ENCODE data around the gene TRIM73.
"Not testable (repeated sequence)": the region's sequence is repeated elsewhere in the genome, so short reads cannot be mapped to it uniquely, and the experiment has no call there.

Gene TRIM73

DNA sequence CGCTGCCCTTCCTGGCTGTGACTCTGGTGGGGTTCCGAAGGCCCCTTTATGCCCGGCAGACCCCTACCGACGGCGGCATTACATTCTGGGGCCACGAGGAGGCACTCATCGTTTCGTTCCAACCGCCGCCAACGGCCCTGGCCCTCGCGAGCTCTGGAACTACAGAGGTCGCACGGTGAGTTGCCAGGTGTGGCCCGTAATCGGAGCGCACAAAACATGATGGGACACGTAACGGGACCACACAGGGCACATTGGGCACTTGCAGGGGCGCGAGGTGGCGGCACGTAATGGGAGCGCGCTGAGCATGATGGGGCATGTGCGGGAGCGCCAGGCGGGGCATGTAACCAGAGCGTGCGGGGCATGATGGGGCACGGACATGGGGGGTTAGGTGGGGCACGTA is at the start of gene TRIM73:
Gene TRIM73 (plus strand): TSS at position 301 of the 400 bp plus-strand sequence. CDS start 3,305 bp downstream, outside the sequence.
- DNase-seq = not testable (repeated sequence)

- peak; percentile 15 for DNase-seq
Measured at GRCh38 chr7:75358671-75359541, 36.5 kb upstream of the TRIM73 start.

GRCh38 chr7:75359542-75359848 is 35.9 kb upstream of the TRIM73 start:
- DNase-seq = not testable (repeated sequence)

GRCh38 chr7:75364079-75364478 is 31.4 kb upstream of the TRIM73 start:
- not testable (repeated sequence) for DNase-seq

GRCh38 chr7:75366643-75367042 is 28.8 kb upstream of the TRIM73 start:
- DNase-seq = not testable (repeated sequence)

DNA sequence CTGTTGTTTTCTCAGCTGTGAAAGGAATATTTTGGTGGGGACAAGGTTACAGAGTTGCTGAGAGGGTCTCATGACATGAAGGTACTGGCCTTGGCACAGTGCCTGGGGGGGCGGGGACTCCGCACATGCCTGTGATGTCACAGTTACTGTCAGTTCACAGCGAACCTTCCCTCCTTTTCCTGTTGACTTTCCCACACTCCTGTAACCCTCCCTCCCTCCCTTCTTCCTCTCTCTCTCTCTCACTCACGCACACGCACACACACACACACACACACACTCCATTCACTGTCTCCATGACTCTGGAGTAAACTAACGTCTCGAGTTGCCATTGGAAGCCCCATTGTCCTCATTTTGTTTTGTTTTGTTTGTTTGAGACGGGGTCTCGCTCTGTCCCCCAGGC is 28.1 kb upstream of the TRIM73 start:
- DNase-seq = not testable (repeated sequence)

- not testable (repeated sequence) for DNase-seq
Measured at GRCh38 chr7:75374144-75374518, 21.3 kb upstream of the TRIM73 start.

DNA sequence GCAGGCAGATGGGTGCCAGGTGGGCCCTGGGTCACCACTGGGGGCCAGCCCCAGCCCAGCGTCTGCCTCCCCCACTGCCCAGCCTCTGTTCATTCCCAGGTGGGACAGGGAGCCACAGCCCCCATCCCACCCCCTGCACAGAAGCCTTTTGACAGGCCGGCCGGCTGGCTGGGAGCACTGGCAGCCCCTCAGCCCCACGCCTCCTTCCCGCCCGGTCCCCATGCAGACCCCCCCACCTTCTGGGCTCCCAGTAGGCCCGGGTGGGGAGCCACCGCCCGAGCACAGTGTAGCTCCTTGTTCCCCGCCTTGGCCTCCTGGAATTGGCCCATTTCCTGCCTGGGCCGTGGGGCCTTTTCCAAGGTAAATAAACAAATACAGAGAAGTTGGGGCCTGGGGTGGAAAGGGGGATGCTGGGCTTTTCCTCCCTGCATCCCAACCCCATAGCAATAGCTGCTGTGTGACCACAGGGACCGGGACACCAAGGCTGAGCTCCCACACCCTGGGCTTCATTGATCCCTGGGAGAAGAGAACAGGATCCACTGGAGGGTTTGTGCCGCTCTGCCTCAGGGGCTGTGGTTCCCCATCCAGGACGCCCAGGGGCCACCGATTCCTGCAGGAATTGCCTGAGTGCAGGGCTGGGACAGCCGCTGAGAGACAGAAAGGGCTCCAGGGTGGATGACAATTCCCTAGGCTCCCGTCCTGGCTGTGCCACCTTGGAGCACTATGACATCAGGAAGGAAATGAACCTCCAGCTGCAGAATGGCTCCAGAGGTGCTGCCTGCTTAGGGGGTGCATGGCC is 20.7 kb upstream of the TRIM73 start:
- not testable (repeated sequence) for DNase-seq

- not testable (repeated sequence) for DNase-seq
Measured at GRCh38 chr7:75393194-75393593, 2.2 kb upstream of the TRIM73 start.

DNA sequence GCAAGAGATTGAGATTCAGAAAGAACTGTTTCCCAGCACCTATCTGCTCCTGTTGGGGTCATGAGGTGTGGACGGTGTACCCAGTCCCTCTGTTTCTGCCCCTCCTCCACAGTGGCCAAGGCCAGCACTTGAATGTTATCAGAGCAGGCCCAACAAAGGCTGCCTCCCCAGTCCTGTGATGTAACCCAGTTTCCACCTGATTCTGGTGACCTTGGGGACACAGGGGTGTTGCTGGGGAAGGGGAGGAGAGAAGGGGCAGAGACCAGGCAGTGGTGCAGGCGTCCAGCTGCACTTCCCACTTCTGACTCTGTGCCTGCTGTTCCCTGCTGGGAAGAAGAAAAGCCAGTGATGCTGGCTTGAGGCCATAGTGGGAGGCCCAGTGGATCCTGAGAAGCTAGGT is 2.4 kb downstream of the TRIM73 start:
- DNase-seq = not testable (repeated sequence)

DNA sequence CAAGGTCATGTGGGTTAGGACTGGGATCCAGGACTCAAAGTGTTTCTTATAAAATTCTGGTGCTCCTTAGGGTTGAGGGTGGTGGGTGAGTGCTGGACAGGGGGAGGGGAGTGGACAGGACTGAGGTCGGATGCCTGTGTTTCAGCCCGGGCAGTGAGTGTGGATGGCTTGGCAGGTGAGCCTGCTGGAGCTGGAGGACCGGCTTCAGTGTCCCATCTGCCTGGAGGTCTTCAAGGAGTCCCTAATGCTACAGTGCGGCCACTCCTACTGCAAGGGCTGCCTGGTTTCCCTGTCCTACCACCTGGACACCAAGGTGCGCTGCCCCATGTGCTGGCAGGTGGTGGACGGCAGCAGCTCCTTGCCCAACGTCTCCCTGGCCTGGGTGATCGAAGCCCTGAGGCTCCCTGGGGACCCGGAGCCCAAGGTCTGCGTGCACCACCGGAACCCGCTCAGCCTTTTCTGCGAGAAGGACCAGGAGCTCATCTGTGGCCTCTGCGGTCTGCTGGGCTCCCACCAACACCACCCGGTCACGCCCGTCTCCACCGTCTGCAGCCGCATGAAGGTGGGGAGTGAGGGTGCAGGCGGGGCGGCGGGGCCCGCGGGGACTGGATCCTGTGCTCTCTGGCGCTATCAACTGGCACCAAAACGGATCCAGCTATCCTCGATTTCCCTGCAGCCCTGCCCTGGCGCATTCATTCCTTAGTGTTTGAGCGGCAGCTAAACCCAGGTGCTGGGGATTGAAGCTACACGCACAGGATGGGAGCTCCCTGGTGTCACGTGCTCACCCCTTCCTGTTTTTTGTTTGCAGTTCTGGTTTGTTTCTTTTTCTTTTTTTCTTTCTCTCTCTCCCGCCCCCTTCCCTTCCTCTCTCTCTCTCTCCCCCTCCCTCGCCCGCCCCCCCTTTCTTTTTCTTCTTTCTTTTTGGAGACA is 3.6 kb downstream of the TRIM73 start:
- DNase-seq = not testable (repeated sequence)

DNA sequence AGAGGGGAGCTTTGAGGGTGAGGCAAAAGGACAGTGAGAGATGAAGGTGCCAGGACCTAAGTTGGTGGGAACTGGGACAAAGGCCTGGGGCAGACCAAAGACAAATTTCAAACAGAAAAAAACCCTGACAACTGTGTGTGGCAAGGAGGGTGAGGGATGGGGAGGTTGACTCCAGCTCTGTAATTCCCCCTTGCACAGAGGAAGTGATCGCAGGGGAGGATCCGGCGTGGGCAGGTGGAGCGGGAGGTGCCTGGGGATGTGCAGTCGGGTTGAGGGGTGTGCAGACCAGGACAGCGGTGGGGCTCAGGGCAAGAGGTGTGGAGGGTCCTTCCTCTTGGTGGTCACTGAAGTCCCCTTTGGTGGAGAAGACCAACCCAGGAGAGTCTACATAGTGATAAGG is 5.1 kb downstream of the TRIM73 start:
- not testable (repeated sequence) for DNase-seq

DNA sequence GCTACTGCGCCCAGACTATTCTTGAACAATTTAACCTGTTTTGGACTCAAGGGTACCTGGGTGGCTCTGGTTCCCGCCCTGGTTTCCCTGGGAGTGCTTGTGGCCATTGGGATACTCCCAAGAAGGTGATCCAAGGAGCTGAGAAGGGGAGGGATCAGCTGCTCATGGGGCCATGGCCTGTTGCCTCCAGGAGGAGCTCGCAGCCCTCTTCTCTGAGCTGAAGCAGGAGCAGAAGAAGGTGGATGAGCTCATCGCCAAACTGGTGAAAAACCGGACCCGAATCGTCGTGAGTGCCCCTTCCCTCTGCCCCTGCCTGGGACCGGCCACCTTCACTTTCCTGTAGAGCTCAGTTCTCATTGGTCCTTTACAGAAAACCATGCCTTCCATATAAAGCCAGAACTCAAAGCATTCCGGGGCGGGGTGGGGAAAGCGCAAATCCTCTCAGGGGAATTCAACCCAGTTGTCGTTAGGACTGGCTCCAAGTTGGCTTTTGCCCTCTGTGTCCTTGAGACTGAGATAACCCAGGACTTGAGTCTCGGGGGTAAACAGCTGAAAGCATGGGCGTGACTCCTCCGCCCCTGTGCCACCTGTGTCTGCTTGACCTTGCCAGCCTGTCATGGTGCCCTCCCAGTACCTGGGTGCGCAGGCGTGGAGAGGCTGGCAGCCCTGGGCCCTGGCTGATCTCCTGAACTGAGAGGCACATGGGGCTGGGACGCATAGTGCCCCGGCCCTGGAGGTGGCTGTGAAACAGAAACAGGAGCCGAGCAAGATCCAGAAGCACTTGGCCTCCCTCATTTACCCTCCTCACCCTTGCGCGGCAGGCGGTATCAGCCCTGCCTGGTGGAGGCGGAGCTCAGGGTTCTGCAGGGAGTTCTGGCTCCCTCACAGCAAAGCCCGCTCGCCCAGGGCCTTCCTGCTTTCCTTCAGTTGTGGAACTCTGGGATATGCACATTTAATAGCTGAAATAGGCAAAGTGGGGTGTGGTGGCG is 8.3 kb downstream of the TRIM73 start:
- DNase-seq = not testable (repeated sequence)

DNA sequence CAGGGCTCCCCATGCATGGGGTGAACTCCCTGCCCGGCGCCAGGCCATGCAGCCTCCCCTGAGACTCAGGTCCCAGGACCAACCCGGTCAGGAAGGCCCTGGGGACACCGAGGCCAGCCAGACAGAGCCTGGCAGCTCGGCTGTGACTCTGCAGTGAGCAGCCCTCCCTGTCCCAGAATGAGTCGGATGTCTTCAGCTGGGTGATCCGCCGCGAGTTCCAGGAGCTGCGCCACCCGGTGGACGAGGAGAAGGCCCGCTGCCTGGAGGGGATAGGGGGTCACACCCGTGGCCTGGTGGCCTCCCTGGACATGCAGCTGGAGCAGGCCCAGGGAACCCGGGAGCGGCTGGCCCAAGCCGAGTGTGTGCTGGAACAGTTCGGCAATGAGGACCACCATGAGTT is 9.2 kb downstream of the TRIM73 start:
- not testable (repeated sequence) for DNase-seq

DNA sequence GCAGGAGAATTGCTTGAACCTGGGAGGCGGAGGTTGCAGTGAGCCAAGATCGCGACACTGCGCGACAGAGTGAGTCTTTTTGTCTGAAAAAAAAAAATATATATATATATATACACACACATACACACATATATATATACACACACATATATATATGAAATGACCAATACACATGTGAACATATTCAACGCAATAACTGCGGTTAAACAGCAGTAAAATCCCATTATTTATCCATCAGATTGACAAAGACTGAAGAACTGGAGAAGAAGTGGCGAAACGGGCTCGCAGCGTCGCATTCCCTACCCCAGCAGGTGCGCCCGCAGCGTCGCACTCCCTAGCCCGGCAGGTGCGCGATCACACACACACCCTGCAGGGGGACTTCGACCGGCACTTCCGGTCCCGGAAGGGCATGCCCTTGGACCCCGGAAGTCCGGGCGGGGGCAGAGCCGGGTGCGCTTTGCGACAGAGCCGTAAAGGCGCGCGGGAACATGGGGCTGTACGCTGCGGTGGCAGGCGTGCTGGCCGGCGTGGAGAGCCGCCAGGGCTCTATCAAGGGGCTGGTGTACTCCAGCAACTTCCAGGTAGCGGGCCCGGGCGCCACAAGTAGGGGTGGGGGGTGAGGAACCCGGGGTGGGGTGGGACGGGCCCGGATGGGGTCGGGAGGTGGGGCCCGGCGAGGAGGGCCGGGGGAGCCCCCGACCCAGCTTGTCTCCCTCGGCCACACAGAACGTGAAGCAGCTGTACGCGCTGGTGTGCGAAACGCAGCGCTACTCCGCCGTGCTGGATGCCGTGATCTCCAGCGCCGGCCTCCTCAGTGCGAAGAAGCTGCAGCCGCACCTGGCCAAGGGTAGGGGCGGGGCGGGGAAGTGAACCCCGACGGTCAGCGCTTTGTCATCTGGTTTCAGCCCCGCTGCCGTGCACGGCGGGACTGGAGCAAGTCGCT is 14.7 kb downstream of the TRIM73 start:
- not testable (repeated sequence) for DNase-seq

DNA sequence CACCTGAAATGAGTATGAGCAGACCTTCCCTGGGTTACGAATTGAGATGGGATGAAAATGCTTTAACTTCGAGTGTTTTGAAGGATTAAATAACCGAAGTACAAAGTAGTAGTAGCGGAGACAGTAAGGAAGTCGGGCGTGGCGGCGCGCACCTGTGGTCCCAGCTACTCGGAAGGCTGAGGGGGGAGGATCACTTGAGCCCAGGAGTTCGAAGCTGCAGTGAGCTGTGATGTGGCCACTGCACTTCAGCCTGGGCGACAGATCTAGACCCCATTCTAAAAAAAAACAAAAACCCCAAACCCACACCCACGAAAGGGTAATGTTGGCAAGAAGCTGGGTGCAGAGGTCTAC is 15.4 kb downstream of the TRIM73 start:
- DNase-seq = not testable (repeated sequence)

DNA sequence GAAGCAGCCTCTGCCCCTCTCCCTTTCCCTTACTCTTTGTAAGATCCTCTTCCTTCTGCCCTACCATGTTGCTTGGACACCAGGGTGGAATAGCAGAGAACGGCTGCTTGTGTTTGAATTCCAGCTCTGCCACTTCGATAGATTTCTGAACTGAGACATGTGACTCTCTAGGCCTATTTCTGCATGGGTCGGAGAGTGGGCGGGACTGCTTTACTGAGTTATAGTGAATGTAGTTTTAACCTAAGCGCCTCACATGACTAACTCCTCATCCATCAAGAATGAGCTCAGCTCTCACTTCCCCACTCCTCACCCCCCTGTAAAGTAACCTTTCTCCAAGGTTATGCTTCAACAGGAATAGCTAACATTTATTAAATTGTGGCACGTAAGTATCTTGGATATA is 18.8 kb downstream of the TRIM73 start:
- DNase-seq = not testable (repeated sequence)

DNA sequence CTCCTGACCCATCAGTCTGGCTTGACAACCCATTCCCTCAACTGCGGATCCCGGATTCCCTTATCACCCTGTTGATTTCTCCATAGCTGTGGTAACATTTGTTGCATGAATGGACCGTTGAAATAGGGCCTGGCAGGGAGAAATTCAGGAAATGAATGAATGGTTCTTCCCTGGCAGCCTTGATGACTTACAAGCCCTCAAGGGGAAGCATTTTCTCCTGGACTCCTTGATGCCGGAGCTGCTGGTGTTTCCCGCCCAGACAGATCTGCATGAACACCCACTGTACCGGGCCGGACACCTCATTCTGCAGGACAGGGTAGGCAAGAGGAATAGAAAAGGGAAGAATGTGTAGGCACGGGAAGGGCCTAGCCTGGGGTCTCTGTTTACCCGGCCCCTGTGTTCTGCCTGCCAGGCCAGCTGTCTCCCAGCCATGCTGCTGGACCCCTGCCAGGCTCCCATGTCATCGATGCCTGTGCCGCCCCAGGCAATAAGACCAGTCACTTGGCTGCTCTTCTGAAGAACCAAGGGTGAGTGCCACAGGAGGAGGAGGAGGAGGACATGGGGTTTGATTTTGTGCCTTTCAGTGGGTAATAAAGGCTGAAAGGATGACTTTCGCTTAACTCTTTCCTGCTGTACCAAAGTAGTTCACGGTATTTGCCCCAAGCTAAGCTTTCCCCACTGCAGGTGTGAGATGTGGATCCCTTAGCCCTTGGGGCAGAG is 19.4 kb downstream of the TRIM73 start:
- not testable (repeated sequence) for DNase-seq

DNA sequence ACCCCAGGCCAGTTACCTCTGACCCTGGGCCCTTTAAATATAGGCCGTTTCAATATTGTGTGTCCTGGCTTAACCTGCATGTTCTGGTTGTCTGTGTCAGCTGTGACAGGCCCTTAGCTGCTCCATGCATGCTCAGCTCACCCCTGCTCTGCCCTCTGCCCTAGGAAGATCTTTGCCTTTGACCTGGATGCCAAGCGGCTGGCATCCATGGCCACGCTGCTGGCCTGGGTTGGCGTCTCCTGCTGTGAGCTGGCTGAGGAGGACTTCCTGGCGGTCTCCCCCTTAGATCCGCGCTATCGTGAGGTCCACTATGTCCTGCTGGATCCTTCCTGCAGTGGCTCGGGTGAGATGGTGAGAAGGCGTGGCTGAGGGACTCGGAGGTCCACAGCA is 20.0 kb downstream of the TRIM73 start:
- DNase-seq = not testable (repeated sequence)
